GM03348 (cell line): ENCODE results near the gene OR7C1.
"Not testable (repeated sequence)": the region's sequence is repeated elsewhere in the genome, so short reads cannot be mapped to it uniquely, and the experiment has no call there.

Source experiments
- DNase-seq: peaks from one replicate; pipeline ENCODE4 v3.0.0; 2012; ENCODE audit warnings: low spot score

Gene OR7C1

GRCh38 chr19:14835011-14835410 lies at the start of gene OR7C1, which contains the start of gene OR7A5:
Gene OR7C1, minus strand, starts transcription at chr19:14835185. Its CDS starts 35,049 bp downstream, at chr19:14800136.
Gene OR7A5, minus strand, starts transcription at chr19:14835185. Its CDS starts 6,944 bp downstream, at chr19:14828241.
- DNase-seq = no peak

GRCh38 chr19:14871619-14872230 lies 36.7 kb upstream of the OR7C1 start:
- peak; percentile 51 for DNase-seq

- DNase-seq = no peak
Measured at GRCh38 chr19:14868497-14868896, 33.5 kb upstream of the OR7C1 start.

- DNase-seq = no peak
Measured at GRCh38 chr19:14848822-14849221, 13.8 kb upstream of the OR7C1 start, which contains the start of gene OR7A10. Gene OR7A10, minus strand, starts transcription at chr19:14848922. Its CDS starts 7,045 bp downstream, at chr19:14841877.

GRCh38 chr19:14843578-14843977 lies 8.6 kb upstream of the OR7C1 start:
- DNase-seq = no peak

- no peak for DNase-seq
Measured at GRCh38 chr19:14843169-14843568, 8.2 kb upstream of the OR7C1 start.

- DNase-seq = no peak
Measured at GRCh38 chr19:14840206-14840605, 5.2 kb upstream of the OR7C1 start.

GRCh38 chr19:14837391-14837790 lies 2.4 kb upstream of the OR7C1 start:
- no peak for DNase-seq

- DNase-seq = no peak
Measured at GRCh38 chr19:14830702-14831101, 4.3 kb downstream of the OR7C1 start.

GRCh38 chr19:14826006-14826405 lies 9.0 kb downstream of the OR7C1 start:
- no peak for DNase-seq

- DNase-seq = no peak
Measured at GRCh38 chr19:14821937-14822336, 13.0 kb downstream of the OR7C1 start.

GRCh38 chr19:14818588-14818987 lies 16.4 kb downstream of the OR7C1 start:
- no peak for DNase-seq

GRCh38 chr19:14817052-14817451 lies 17.9 kb downstream of the OR7C1 start:
- no peak for DNase-seq

- DNase-seq = no peak
Measured at GRCh38 chr19:14814982-14815652, 19.9 kb downstream of the OR7C1 start.

- no peak for DNase-seq
Measured at GRCh38 chr19:14809272-14810057, 25.5 kb downstream of the OR7C1 start.

GRCh38 chr19:14804765-14805164 lies 30.2 kb downstream of the OR7C1 start:
- DNase-seq = no peak

- DNase-seq = no peak
Measured at GRCh38 chr19:14798760-14799159, 36.2 kb downstream of the OR7C1 start.

- DNase-seq = no peak
Measured at GRCh38 chr19:14796021-14796420, 39.0 kb downstream of the OR7C1 start.

GRCh38 chr19:14795078-14795721 lies 39.8 kb downstream of the OR7C1 start:
- no peak for DNase-seq

GRCh38 chr19:14792250-14792649 lies 42.7 kb downstream of the OR7C1 start:
- DNase-seq = not testable (repeated sequence)

- DNase-seq = peak; percentile 40
Measured at GRCh38 chr19:14786421-14786851, 48.5 kb downstream of the OR7C1 start.

- not testable (repeated sequence) for DNase-seq
Measured at GRCh38 chr19:14785102-14785793, 49.7 kb downstream of the OR7C1 start.
